HL-60 (cell line): ENCODE data around the gene TRAF3IP1.

Experiments used
- CTCF ChIP-seq: IDR thresholded peaks from one replicate; pipeline ENCODE4 v1.5.1; 2011; ENCODE audit warnings: low read length, control low read depth, inconsistent platforms; ENCODE audit not compliant: insufficient read depth
- GABPA ChIP-seq: IDR thresholded peaks from 2 replicates; pipeline ENCODE4 v1.6.1; 2012; ENCODE audit warnings: low read depth
- POLR2AphosphoS5 ChIP-seq: IDR thresholded peaks from 2 replicates; pipeline ENCODE4 v1.6.1; 2012; ENCODE audit warnings: low read depth
- REST ChIP-seq: IDR thresholded peaks from 2 replicates; pipeline ENCODE4 v1.6.1; 2012; ENCODE audit warnings: low read depth; ENCODE audit not compliant: insufficient replicate concordance
- SPI1 ChIP-seq: IDR thresholded peaks from 2 replicates; pipeline ENCODE4 v1.6.1; 2012; ENCODE audit warnings: low read depth, mild to moderate bottlenecking, borderline replicate concordance

- TF ChIP-seq CTCF (no peak), GABPA (no peak), REST (no peak), POLR2AphosphoS5 (no peak), SPI1 (no peak)
These were observed 114.8 kb downstream of the TRAF3IP1 start for GRCh38 chr2:238434846-238435751.
